Measurements from ENCODE around the gene PPP6R2. TPM values are rescaled to one million over a fixed set of nuclear protein-coding genes. Genes with fewer than 3 reads are reported as not detected.

Gene PPP6R2
- total RNA-seq, 1 experiment from 2014 or later: 61.3 TPM

DNA sequence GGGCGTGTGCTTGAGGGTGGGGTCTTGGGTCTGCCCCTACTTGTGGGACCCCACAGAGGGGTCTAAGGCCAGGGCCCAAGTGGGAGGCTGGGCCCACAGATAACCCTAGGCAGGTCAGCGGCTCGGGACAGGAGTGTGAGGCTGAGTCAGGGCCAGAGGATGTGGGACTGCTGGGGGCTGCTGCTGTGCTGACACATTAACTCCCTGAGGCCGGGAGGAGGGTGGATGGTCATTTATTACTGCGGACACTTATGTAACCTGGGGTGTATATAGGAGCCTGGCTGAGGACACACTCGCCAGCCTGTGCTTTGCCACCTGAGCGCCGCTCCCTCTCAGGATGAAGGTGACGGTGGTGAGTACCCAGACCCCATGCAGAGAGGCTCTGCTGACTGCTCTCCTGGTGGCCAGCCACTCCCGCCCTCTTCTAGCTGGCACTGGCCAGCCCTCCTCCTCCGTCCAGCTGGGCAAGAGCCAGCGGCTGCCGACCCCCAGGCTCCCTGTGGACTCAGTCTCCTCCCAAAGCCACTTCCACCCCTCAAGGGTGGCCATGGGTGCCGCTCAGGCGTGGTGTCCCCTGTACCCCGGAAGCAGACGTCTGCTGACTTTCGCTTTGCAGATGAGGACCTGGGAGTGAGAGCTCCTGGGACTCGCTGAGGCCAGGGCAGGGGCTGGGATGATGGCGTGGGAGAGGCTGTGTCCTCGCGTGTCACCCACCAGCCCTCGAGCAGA is 143.6 kb downstream of the PPP6R2 start, which contains the start of gene MIOX:
Gene MIOX, plus strand, starts transcription at position 299 of the 729 bp plus-strand sequence. Its CDS starts 39 bp downstream, at position 338.
- CTCF ChIA-PET: interaction anchor here (0.9 kb wide), 1 partner anchor 11 kb away, joined by 3 read pairs; no protein-coding TSS in a partner anchor
- BruUV-seq (replicated peaks): no TSS peak
- Histone ChIP-seq H3K27me3 (ENCODE audit: insufficient read depth, low read length) (no peaks in the 10 kb centered on the region), H3K27ac (ENCODE audit: low read depth, low read length) (no peak within 1 kb of the TSS; the same call in 1 of the 2 replicates), H3K9me3 (ENCODE audit: control insufficient read depth in 1 of 2, insufficient read depth in 1 of 2, low read depth in 1 of 2, low read length in 2 of 2) (no peaks in the 10 kb centered on the region), H3K9me2 (ENCODE audit: insufficient read depth) (no peaks in the 10 kb centered on the region), H3K4me1 (ENCODE audit: control insufficient read depth in 1 of 2, insufficient read depth in 2 of 2, low read length in 2 of 2) (peaks cover 6 to 25% of the 10 kb centered on the region in 2 experiments; a peak in 3 of 4 replicates), H3K36me3 (ENCODE audit: control insufficient read depth in 1 of 2, insufficient read depth in 2 of 2, low read length in 2 of 2) (no peaks in the 10 kb centered on the region), H2AFZ (ENCODE audit: low read depth, low read length, poor library complexity, severe bottlenecking) (no peak within 1 kb of the TSS), H3K79me2 (ENCODE audit: insufficient read depth, low read length) (no peaks in the 10 kb centered on the region), H3K4me3 (replicated peaks in 1 of 2; ENCODE audit: low read depth in 1 of 2, low read length in 2 of 2) (no peak within 1 kb of the TSS), H3K4me2 (ENCODE audit: low read length) (no peak within 1 kb of the TSS), H3K9ac (ENCODE audit: low read length) (no peak within 1 kb of the TSS), H4K20me1 (ENCODE audit: insufficient read depth) (no peaks in the 10 kb centered on the region)
- intact Hi-C loops (cut with micrococcal nuclease): no loop called here
- DNase-seq (ENCODE audit: low read depth, low spot score): no peak
- RAD21 ChIA-PET (ENCODE audit: low non-redundant PET in 1 of 2, low total read pairs in 2 of 2, uncharacterized antibody in 2 of 2, unreplicated experiment in 2 of 2): no interaction called here
- POLR2A ChIA-PET: no interaction called here
- TF ChIP-seq ZFX (IDR thresholded peaks at IDR 0.05) (no peak), POLR2AphosphoS5 (IDR thresholded peaks at IDR 0.05; ENCODE audit: low read depth, low read length) (no peak), EZH2phosphoT487 (IDR thresholded peaks at IDR 0.05; ENCODE audit: borderline replicate concordance) (no peak)
- TF ChIP-seq, protein P1, sequence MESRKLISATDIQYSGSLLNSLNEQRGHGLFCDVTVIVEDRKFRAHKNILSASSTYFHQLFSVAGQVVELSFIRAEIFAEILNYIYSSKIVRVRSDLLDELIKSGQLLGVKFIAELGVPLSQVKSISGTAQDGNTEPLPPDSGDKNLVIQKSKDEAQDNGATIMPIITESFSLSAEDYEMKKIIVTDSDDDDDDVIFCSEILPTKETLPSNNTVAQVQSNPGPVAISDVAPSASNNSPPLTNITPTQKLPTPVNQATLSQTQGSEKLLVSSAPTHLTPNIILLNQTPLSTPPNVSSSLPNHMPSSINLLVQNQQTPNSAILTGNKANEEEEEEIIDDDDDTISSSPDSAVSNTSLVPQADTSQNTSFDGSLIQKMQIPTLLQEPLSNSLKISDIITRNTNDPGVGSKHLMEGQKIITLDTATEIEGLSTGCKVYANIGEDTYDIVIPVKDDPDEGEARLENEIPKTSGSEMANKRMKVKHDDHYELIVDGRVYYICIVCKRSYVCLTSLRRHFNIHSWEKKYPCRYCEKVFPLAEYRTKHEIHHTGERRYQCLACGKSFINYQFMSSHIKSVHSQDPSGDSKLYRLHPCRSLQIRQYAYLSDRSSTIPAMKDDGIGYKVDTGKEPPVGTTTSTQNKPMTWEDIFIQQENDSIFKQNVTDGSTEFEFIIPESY (IDR thresholded peaks at IDR 0.05; ENCODE audit: extremely low read depth, insufficient replicate concordance, low read length): no peak
- ATAC-seq: no peak
